NB4 (cell line): ENCODE data around the gene MAP3K20.

Experiments used
- CTCF ChIP-seq: IDR thresholded peaks from one replicate; pipeline ENCODE4 v1.5.1; 2012; ENCODE audit warnings: low read depth, low read length
- POLR2A ChIP-seq: IDR thresholded peaks from 2 replicates; pipeline ENCODE4 v1.6.1; 2011; ENCODE audit warnings: mild to moderate bottlenecking; ENCODE audit not compliant: insufficient read length; ENCODE audit errors: extremely low read depth

DNA sequence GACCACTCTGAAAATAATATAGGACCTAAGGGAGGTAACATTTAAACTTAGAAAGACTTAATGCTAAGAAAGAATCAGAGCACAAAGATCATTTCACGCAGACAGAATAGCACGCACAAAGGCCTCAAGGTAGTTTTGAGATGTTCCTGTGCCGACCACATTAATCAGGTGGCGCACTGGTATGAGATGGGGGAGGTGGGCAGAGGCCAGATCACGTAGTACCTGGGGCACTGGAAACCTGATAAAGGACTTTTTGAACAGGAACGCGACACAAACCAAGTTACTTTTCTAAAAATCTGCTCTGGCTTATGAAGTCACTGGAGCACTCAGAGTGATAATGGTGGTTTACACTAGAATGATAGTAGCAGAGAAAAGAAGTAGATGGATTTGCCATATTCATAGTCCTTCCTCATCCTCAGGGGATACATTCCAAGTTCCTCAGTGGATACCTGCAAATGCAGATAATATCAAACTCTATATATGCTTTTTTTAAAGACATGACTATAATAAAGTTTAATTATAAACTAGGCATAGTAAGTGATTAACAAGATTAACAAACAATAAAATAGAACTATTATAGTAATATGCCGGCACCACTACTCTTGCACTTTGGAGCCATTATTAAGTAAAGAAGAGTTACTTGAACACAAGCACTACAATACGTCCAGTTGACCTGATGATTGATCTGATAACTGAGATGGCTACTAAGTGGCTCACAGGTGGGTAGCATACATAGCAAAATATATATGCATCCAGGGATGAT lies 236.4 kb downstream of the MAP3K20 start:
- TF ChIP-seq CTCF (no peak), POLR2A (no peak)
